PC-9 (cell line): ENCODE data around the gene ZNF593. TPM values are rescaled to one million over a fixed set of nuclear protein-coding genes. Genes with fewer than 3 reads are reported as not detected.
A peak's percentile ranks its signal among the peaks of the same experiment; 100 is the strongest.

Source experiments
- BruUV-seq: library from RNA; stranded (reverse); fragments of 400-500 nt; replicated peaks from 2 replicates; lab custom pipeline; 2021; lab: Mats Ljungman, UMichigan
- CTCF ChIA-PET: fragments of 300-600 bp; sonication (Branson Sonifier 250); formaldehyde crosslinking; loops from one replicate; lab custom pipeline; 2022; ENCODE audit warnings: antibody characterized with exemption; lab: Charles Lee
- POLR2A ChIA-PET: fragments of 300-600 bp; sonication (Branson Sonifier 250); formaldehyde crosslinking; loops from one replicate; lab custom pipeline; 2022; ENCODE audit warnings: antibody characterized with exemption; ENCODE audit not compliant: unreplicated experiment; lab: Charles Lee
- DNase-seq, 2 experiments: peaks; one replicate each; pipeline versions ENCODE4 v3.0.0 to v3.0.0-alpha.2; 2015 to 2022; ENCODE audit warnings: mixed read lengths in 1 of 2
- H2AFZ ChIP-seq: fragments of 200-600 bp; sonication (generic); 2 replicates; pipeline ENCODE4 v1.8.1; 2017; ENCODE audit warnings: antibody characterized with exemption
- H3F3A ChIP-seq: fragments of 200-600 bp; sonication (generic); 2 replicates; pipeline ENCODE4 v1.8.1; 2017; ENCODE audit warnings: antibody characterized with exemption, mild to moderate bottlenecking, low read depth; ENCODE audit not compliant: insufficient read depth
- H3K27ac ChIP-seq: fragments of 200-600 bp; sonication (generic); 2 replicates; pipeline ENCODE4 v1.6.1; 2016; ENCODE audit warnings: mixed run types
- H3K27me3 ChIP-seq: fragments of 200-600 bp; sonication (generic); 2 replicates; pipeline ENCODE4 v1.6.1; 2016; ENCODE audit warnings: low read depth, mixed run types; ENCODE audit not compliant: insufficient read depth
- H3K36me3 ChIP-seq: fragments of 200-600 bp; sonication (generic); 2 replicates; pipeline ENCODE4 v1.6.1; 2016; ENCODE audit warnings: low read depth, mixed run types
- H3K4me1 ChIP-seq: fragments of 200-600 bp; sonication (generic); replicated peaks from 2 replicates; pipeline ENCODE4 v1.6.1; 2016; ENCODE audit warnings: mixed run types; ENCODE audit not compliant: insufficient read depth
- H3K4me2 ChIP-seq: fragments of 200-600 bp; sonication (generic); 2 replicates; pipeline ENCODE4 v1.6.1; 2017; ENCODE audit warnings: mixed run types
- H3K4me3 ChIP-seq: fragments of 200-600 bp; sonication (generic); 2 replicates; pipeline ENCODE4 v1.6.1; 2016; ENCODE audit warnings: mixed run types
- H3K79me2 ChIP-seq: fragments of 200-600 bp; sonication (generic); 2 replicates; pipeline ENCODE4 v1.6.1; 2017; ENCODE audit warnings: low read depth, mixed run types
- H3K9me2 ChIP-seq: fragments of 200-600 bp; sonication (generic); 2 replicates; pipeline ENCODE4 v1.8.1; 2017; ENCODE audit warnings: mild to moderate bottlenecking; ENCODE audit not compliant: insufficient read depth
- H3K9me3 ChIP-seq: fragments of 200-600 bp; sonication (generic); 2 replicates; pipeline ENCODE4 v1.8.1; 2016; ENCODE audit warnings: low read depth; ENCODE audit not compliant: insufficient read depth
- H4K20me1 ChIP-seq: fragments of 200-600 bp; sonication (generic); 2 replicates; pipeline ENCODE4 v1.8.1; 2017; ENCODE audit not compliant: insufficient read depth
- CTCF ChIP-seq: fragments of 200-600 bp; sonication (generic); conservative IDR thresholded peaks from 2 replicates; pipeline ENCODE4 v1.6.1; 2017; ENCODE audit warnings: mixed run types, antibody characterized with exemption, mild to moderate bottlenecking, moderate library complexity
- EZH2 ChIP-seq: fragments of 200-600 bp; sonication (generic); IDR thresholded peaks from 2 replicates; pipeline ENCODE4 v1.8.0; 2017; ENCODE audit warnings: antibody characterized with exemption, low read depth
- intact Hi-C: fragments of 100-400 bp; cut with micrococcal nuclease; formaldehyde crosslinking; loops from one replicate; pipeline ENCODE4 v1.10.0; 2022; ENCODE audit not compliant: unreplicated experiment
- total RNA-seq: library from RNA; stranded (reverse); gene quantifications from 2 replicates; pipeline ENCODE4 v1.2.3, GENCODE V29; 2021

The ZNF593 gene
- total RNA-seq, 1 experiment from 2014 or later: 37.0 TPM

GRCh38 chr1:26168410-26169197 lies 1.1 kb upstream of the ZNF593 start, which contains the start of gene C1orf232:
Gene C1orf232, minus strand, starts transcription at chr1:26168963. Its CDS starts 464 bp downstream, at chr1:26168499.
- H2AFZ ChIP-seq: peak within 1 kb of the TSS; percentile 95
- no peak for TF ChIP-seq EZH2
- no peak for TF ChIP-seq CTCF
- no peaks in the 10 kb centered on the region for H4K20me1 ChIP-seq
- POLR2A ChIA-PET: no interaction called here
- H3F3A ChIP-seq: 0 out of 2 replicates have a peak, but pooled peaks cover 2% of the 10 kb centered on the region
- H3K4me2 ChIP-seq: peak within 1 kb of the TSS; percentile 96
- CTCF ChIA-PET: interaction anchor here (1.0 kb wide), 1 partner anchor 153 kb away, joined by 3 read pairs; no protein-coding TSS in a partner anchor
- H3K36me3 ChIP-seq: no peaks in the 10 kb centered on the region
- H3K79me2 ChIP-seq: peaks cover 16% of the 10 kb centered on the region
- DNase-seq: no peak
- H3K9me3 ChIP-seq: no peaks in the 10 kb centered on the region
- no peaks in the 10 kb centered on the region for H3K27me3 ChIP-seq
- H3K9me2 ChIP-seq: no peaks in the 10 kb centered on the region
- H3K4me1 ChIP-seq: peaks cover 10% of the 10 kb centered on the region; the same call in 1 of the 2 replicates
- BruUV-seq: no TSS peak
- H3K4me3 ChIP-seq: peak within 1 kb of the TSS; percentile 99
- intact Hi-C loops: loop anchor here (10.0 kb wide), 1 partner anchor 274 kb away; no protein-coding TSS in a partner anchor
- H3K27ac ChIP-seq: no peak within 1 kb of the TSS

- DNase-seq: no peak
- Histone ChIP-seq H3F3A (0 out of 2 replicates have a peak, but pooled peaks cover 8% of the 10 kb centered on the region), H3K9me3 (no peaks in the 10 kb centered on the region), H3K4me2 (peak overlapping the region; percentile 96), H3K9me2 (no peaks in the 10 kb centered on the region), H3K79me2 (peaks cover 16% of the 10 kb centered on the region), H3K27me3 (no peaks in the 10 kb centered on the region), H2AFZ (peak overlapping the region; percentile 95; the same call in 1 of the 2 replicates), H3K27ac (no peak overlapping the region), H3K36me3 (no peaks in the 10 kb centered on the region), H3K4me3 (peak overlapping the region; percentile 99; the same call in 1 of the 2 replicates), H4K20me1 (no peaks in the 10 kb centered on the region), H3K4me1 (peaks cover 6% of the 10 kb centered on the region; the same call in 1 of the 2 replicates)
- POLR2A ChIA-PET: interaction anchor here (0.5 kb wide), 1 partner anchor 8 kb away, joined by 5 read pairs; the partner anchor contains the start of gene CNKSR1
- CTCF ChIA-PET: interaction anchor here (1.0 to 1.4 kb wide), 3 partner anchors 13 to 248 kb away, joined by 3 to 8 read pairs (median 3); no protein-coding TSS in a partner anchor
- BruUV-seq: no TSS peak
- intact Hi-C loops: loop anchor here (10.0 kb wide), 1 partner anchor 274 kb away; no protein-coding TSS in a partner anchor
- TF ChIP-seq CTCF: no peak
- no peak for TF ChIP-seq EZH2
Measured at GRCh38 chr1:26169198-26169554, 532 bp upstream of the ZNF593 start.

GRCh38 chr1:26170472-26170821 lies 739 bp downstream of the ZNF593 start:
- 0 out of 2 replicates have a peak, but pooled peaks cover 16% of the 10 kb centered on the region for H3F3A ChIP-seq
- ChIA-PET POLR2A (interaction anchor here (0.6 kb wide), 1 partner anchor 30 kb away, joined by 3 read pairs; no protein-coding TSS in a partner anchor), CTCF (interaction anchor here (1.0 to 1.4 kb wide), 2 partner anchors 64 to 247 kb away, joined by 3 to 8 read pairs; partner anchors contain the start of gene CEP85)
- H3K36me3 ChIP-seq: no peaks in the 10 kb centered on the region
- H3K4me2 ChIP-seq: peak overlapping the region; percentile 96
- H3K4me1 ChIP-seq: peaks cover 6% of the 10 kb centered on the region; the same call in 1 of the 2 replicates
- TF ChIP-seq EZH2 (no peak), CTCF (no peak)
- DNase-seq: no peak
- peaks cover 16% of the 10 kb centered on the region for H3K79me2 ChIP-seq
- no peak overlapping the region for H3K27ac ChIP-seq
- peak overlapping the region; percentile 95; the same call in 1 of the 2 replicates for H2AFZ ChIP-seq
- H3K27me3 ChIP-seq: no peaks in the 10 kb centered on the region
- intact Hi-C loops: loop anchor here (10.0 kb wide), 1 partner anchor 244 kb away; the partner anchor contains the start of gene LIN28A
- H3K4me3 ChIP-seq: peak overlapping the region; percentile 99
- no peaks in the 10 kb centered on the region for H3K9me2 ChIP-seq
- BruUV-seq: no TSS peak
- H4K20me1 ChIP-seq: no peaks in the 10 kb centered on the region
- no peaks in the 10 kb centered on the region for H3K9me3 ChIP-seq
